ENCODE measurements around the gene LRRC28. TPM values are rescaled to one million over a fixed set of nuclear protein-coding genes. Genes with fewer than 3 reads are reported as not detected.

LRRC28 gene
- total and polyA plus RNA-seq, 10 of the 15 experiments (the other 5 are each of a cell fraction or from before 2014, with no cell fraction given), result 21.3 to 54.9 (median 27.7) TPM

GRCh38 chr15:99406716-99407487 lies 155.6 kb downstream of the LRRC28 start:
- Histone ChIP-seq H4K20me1 (ENCODE audit: control insufficient read depth, insufficient read depth) (no peaks in the 10 kb centered on the region), H3K4me1 (ENCODE audit: control insufficient read depth, insufficient read depth, low read length) (no peaks in the 10 kb centered on the region), H3K9me3 (replicated peaks; ENCODE audit: control insufficient read depth, insufficient read depth, low read length) (no peaks in the 10 kb centered on the region), H3K36me3 (ENCODE audit: control insufficient read depth in 2 of 2, insufficient read depth in 2 of 2, low read length in 1 of 2) (no peaks in the 10 kb centered on the region), H3K79me2 (ENCODE audit: control insufficient read depth, insufficient read depth, low read length) (no peaks in the 10 kb centered on the region), H3K4me3 (no peak overlapping the region), H3K4me2 (ENCODE audit: control insufficient read depth, insufficient read depth) (no peak overlapping the region), H3K27me3 (replicated peaks in 1 of 2; ENCODE audit: control insufficient read depth in 2 of 2, insufficient read depth in 2 of 2, low read length in 1 of 2) (no peaks in the 10 kb centered on the region; a peak in 1 of 4 replicates), H2AFZ (ENCODE audit: control insufficient read depth, low read depth, low read length) (no peak overlapping the region), H3K9ac (ENCODE audit: control insufficient read depth, insufficient read depth, low read length) (no peak overlapping the region), H3K27ac (ENCODE audit: control insufficient read depth, insufficient read depth) (no peak overlapping the region)
- no peak for FAIRE-seq
- 81% methylated on average over 17 of the region's 17 CpGs for WGBS (ENCODE audit: insufficient coverage, insufficient replicate concordance, low lambda C conversion rate, missing lambda C conversion rate)
- in situ Hi-C loops (cut with MboI), result no loop called here
- no peak; the same call in 2 of the 3 replicates for ATAC-seq
- no TSS peak for BruUV-seq (replicated peaks)
- intact Hi-C loops (cut with micrococcal nuclease; ENCODE audit: unreplicated experiment), result no loop called here
- RAD21 ChIA-PET (ENCODE audit: unreplicated experiment), result interaction anchor here (1.7 to 5.3 kb wide), 2 partner anchors 134 to 297 kb away, joined by 7 to 39 read pairs; no protein-coding TSS in a partner anchor
- POLR2A ChIA-PET, result no interaction called here
- CTCF ChIA-PET, result interaction anchor here (1.1 to 5.7 kb wide), 4 partner anchors 13 to 297 kb away, joined by 3 to 41 read pairs (median 4); no protein-coding TSS in a partner anchor
- SMC1A ChIA-PET (ENCODE audit: uncharacterized antibody, unreplicated experiment), result interaction anchor here (1.0 to 5.9 kb wide), 5 partner anchors 100 to 297 kb away, joined by 3 to 40 read pairs (median 3); no protein-coding TSS in a partner anchor
- no peak for DNase-seq (ENCODE audit: low read depth, low spot score)
- no peak for TF ChIP-seq NRF1 (conservative IDR thresholded peaks at IDR 0.05; ENCODE audit: low read depth, low read length)
- no peak for TF ChIP-seq MTA2 (IDR thresholded peaks at IDR 0.05; ENCODE audit: low read depth)
- TF ChIP-seq ATF2 (IDR thresholded peaks at IDR 0.05; ENCODE audit: low read length), result no peak
- TF ChIP-seq ASH2L (IDR thresholded peaks at IDR 0.05; ENCODE audit: borderline replicate concordance, low read depth), result no peak
- no peak for TF ChIP-seq RAD51 (IDR thresholded peaks at IDR 0.05)
- no peak for TF ChIP-seq RB1 (IDR thresholded peaks at IDR 0.05; ENCODE audit: borderline replicate concordance)
- no peak for TF ChIP-seq POLR2AphosphoS5 (IDR thresholded peaks at IDR 0.05; ENCODE audit: low read length)
- no peak for TF ChIP-seq ZNF217 (IDR thresholded peaks at IDR 0.05)
- TF ChIP-seq NFIC (IDR thresholded peaks at IDR 0.05; ENCODE audit: low read depth, low read length), result no peak
- no peak for TF ChIP-seq ZBTB11 (CRISPR knock-in tag; IDR thresholded peaks at IDR 0.05)
- no peak for TF ChIP-seq CBX3 (IDR thresholded peaks at IDR 0.05; ENCODE audit: borderline replicate concordance, low read depth)
- no peak for TF ChIP-seq FOS (IDR thresholded peaks at IDR 0.05; ENCODE audit: borderline replicate concordance, extremely low read depth, insufficient read length)
- no peak for TF ChIP-seq SIX5 (IDR thresholded peaks at IDR 0.05; ENCODE audit: low read depth, low read length, severe bottlenecking)
- TF ChIP-seq BCLAF1 (IDR thresholded peaks at IDR 0.05), result no peak
